NT2/D1 (cell line): ENCODE data around the gene LCOR.

Experiments
- SUZ12 ChIP-seq: IDR thresholded peaks from 2 replicates; pipeline ENCODE4 v1.6.1; 2011; ENCODE audit not compliant: insufficient read length, insufficient read depth; ENCODE audit errors: extremely low read depth
- YY1 ChIP-seq: IDR thresholded peaks from 2 replicates; pipeline ENCODE4 v1.6.1; 2011; ENCODE audit not compliant: insufficient read length, insufficient read depth

DNA sequence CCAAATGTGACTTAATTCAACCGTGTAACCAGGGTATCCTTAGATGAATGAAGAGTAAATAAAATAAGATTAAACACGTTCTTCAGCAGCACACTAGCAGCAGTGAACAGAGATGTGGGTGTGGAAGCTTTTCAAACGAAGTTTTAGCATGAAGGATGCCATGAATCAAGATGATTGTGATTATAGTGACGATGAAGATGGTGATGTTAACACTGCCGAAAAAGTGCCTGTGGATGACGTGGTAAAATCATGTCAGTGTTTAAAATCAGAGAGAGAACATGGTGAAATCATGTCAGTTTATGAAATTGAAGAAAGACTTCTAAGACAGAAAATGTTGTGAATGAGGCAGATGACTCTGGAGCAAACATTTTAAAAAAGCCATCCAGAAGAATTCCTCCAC is 19.2 kb downstream of the LCOR start:
- TF ChIP-seq YY1 = no peak
- TF ChIP-seq SUZ12 = no peak
